ENCODE measurements around the gene CRLF1. TPM values are rescaled to one million over a fixed set of nuclear protein-coding genes. Genes with fewer than 3 reads are reported as not detected.

Gene CRLF1
- total RNA-seq, result 4.5 TPM

- ATAC-seq, result peak; percentile 8
- DNase-seq (ENCODE audit: low spot score), result no peak
- intact Hi-C loops (cut with DNase I), result no loop called here
Observed at GRCh38 chr19:18606281-18607225, at the start of gene CRLF1. Gene CRLF1 (minus strand): TSS chr19:18606799. CDS start chr19:18606656, 143 bp downstream.

- ATAC-seq (no peak), DNase-seq (ENCODE audit: low spot score) (no peak)
- intact Hi-C loops (cut with DNase I), result no loop called here
Observed at GRCh38 chr19:18655173-18655844, 48.7 kb upstream of the CRLF1 start.

- intact Hi-C loops (cut with DNase I), result no loop called here
- no peak for DNase-seq (ENCODE audit: low spot score)
- no peak for ATAC-seq
Observed at GRCh38 chr19:18654469-18654868, 47.9 kb upstream of the CRLF1 start.

GRCh38 chr19:18653853-18654252 is 47.3 kb upstream of the CRLF1 start:
- intact Hi-C loops (cut with DNase I), result no loop called here
- no peak for ATAC-seq
- DNase-seq (ENCODE audit: low spot score), result no peak

- intact Hi-C loops (cut with DNase I), result no loop called here
- no peak for DNase-seq (ENCODE audit: low spot score)
- no peak for ATAC-seq
Observed at GRCh38 chr19:18651733-18652132, 45.1 kb upstream of the CRLF1 start.

- intact Hi-C loops (cut with DNase I), result no loop called here
- ATAC-seq, result no peak
Observed at GRCh38 chr19:18651300-18651699, 44.7 kb upstream of the CRLF1 start.

GRCh38 chr19:18650468-18651041 is 44.0 kb upstream of the CRLF1 start:
- peak; percentile 88 for DNase-seq (ENCODE audit: low spot score)
- ATAC-seq, result peak; percentile 75
- intact Hi-C loops (cut with DNase I), result no loop called here

More at GRCh38 chr19:18651300-18651699, 44.7 kb upstream of the CRLF1 start:
- no peak for DNase-seq (ENCODE audit: low spot score)

- intact Hi-C loops (cut with DNase I), result no loop called here
- ATAC-seq (peak; percentile 84), DNase-seq (ENCODE audit: low spot score) (no peak)
Observed at GRCh38 chr19:18650021-18650390, 43.4 kb upstream of the CRLF1 start.

- ATAC-seq (peak; percentile 76), DNase-seq (ENCODE audit: low spot score) (peak; percentile 88)
- intact Hi-C loops (cut with DNase I), result no loop called here
Observed at GRCh38 chr19:18649371-18650020, 42.9 kb upstream of the CRLF1 start.

- DNase-seq (ENCODE audit: low spot score) (no peak), ATAC-seq (peak; percentile 16)
- intact Hi-C loops (cut with DNase I), result no loop called here
Observed at GRCh38 chr19:18648973-18649315, 42.3 kb upstream of the CRLF1 start.

- ATAC-seq (no peak), DNase-seq (ENCODE audit: low spot score) (no peak)
- intact Hi-C loops (cut with DNase I), result no loop called here
Observed at GRCh38 chr19:18647807-18648206, 41.2 kb upstream of the CRLF1 start.

- intact Hi-C loops (cut with DNase I), result no loop called here
- ATAC-seq (no peak), DNase-seq (ENCODE audit: low spot score) (no peak)
Observed at GRCh38 chr19:18647371-18647767, 40.8 kb upstream of the CRLF1 start.

GRCh38 chr19:18646535-18647370 is 40.2 kb upstream of the CRLF1 start:
- no peak for ATAC-seq
- intact Hi-C loops (cut with DNase I), result no loop called here
- DNase-seq (ENCODE audit: low spot score), result no peak

GRCh38 chr19:18645035-18645511 is 38.5 kb upstream of the CRLF1 start:
- peak; percentile 78 for DNase-seq (ENCODE audit: low spot score)
- intact Hi-C loops (cut with DNase I), result no loop called here
- peak; percentile 55 for ATAC-seq

GRCh38 chr19:18644196-18645034 is 37.8 kb upstream of the CRLF1 start:
- ATAC-seq, result peak; percentile 51
- intact Hi-C loops (cut with DNase I), result no loop called here
- DNase-seq (ENCODE audit: low spot score), result no peak

GRCh38 chr19:18639706-18640243 is 33.2 kb upstream of the CRLF1 start:
- DNase-seq (ENCODE audit: low spot score) (no peak), ATAC-seq (no peak)

More at GRCh38 chr19:18639706-18640243, 33.2 kb upstream of the CRLF1 start:
- intact Hi-C loops (cut with DNase I), result loop anchor here (10.0 kb wide), 1 partner anchor 305 kb away; no protein-coding TSS in a partner anchor
